ENCODE results near the gene SSH2. TPM values are rescaled to one million over a fixed set of nuclear protein-coding genes. Genes with fewer than 3 reads are reported as not detected.

SSH2 gene
- total RNA-seq, 1 experiment from 2014 or later, result 14.6 TPM

GRCh38 chr17:29640413-29640812, 289.6 kb downstream of the SSH2 start:
- Histone ChIP-seq H4K5ac (ENCODE audit: insufficient read length, low read depth, low read length) (no peak overlapping the region), H3K4ac (ENCODE audit: low read depth, low read length) (no peak overlapping the region), H2AK5ac (ENCODE audit: insufficient read length, low read length) (no peak overlapping the region), H2BK12ac (ENCODE audit: insufficient read length, low read depth, low read length) (no peak overlapping the region), H4K20me1 (ENCODE audit: control insufficient read depth, insufficient read depth, insufficient read length) (no peaks in the 10 kb centered on the region), H2BK20ac (ENCODE audit: low read depth, low read length, poor library complexity, severe bottlenecking) (no peak overlapping the region), H3K4me1 (ENCODE audit: insufficient read depth, low read length) (0 out of 2 replicates have a peak, but pooled peaks cover 2% of the 10 kb centered on the region), H3K18ac (ENCODE audit: insufficient read length, low read depth, low read length) (no peak overlapping the region), H4K91ac (ENCODE audit: insufficient read length, low read depth, low read length) (no peak overlapping the region), H3K9me3 (ENCODE audit: control insufficient read depth, low read depth, low read length) (no peaks in the 10 kb centered on the region), H3K23me2 (ENCODE audit: insufficient read length, low read depth, low read length, poor library complexity, severe bottlenecking) (no peaks in the 10 kb centered on the region), H3K14ac (ENCODE audit: insufficient read depth, low read length) (no peak overlapping the region), H2BK5ac (ENCODE audit: insufficient read length, low read length) (no peak overlapping the region), H3K79me2 (ENCODE audit: insufficient read depth, low read length) (no peaks in the 10 kb centered on the region), H2AFZ (ENCODE audit: low read length) (no peak overlapping the region), H3K27me3 (ENCODE audit: insufficient read depth, low read length) (no peaks in the 10 kb centered on the region), H4K8ac (replicated peaks; ENCODE audit: insufficient read length, low read depth, low read length) (no peak overlapping the region), H3T11ph (ENCODE audit: low read length) (no peak overlapping the region), H2BK15ac (ENCODE audit: low read depth, low read length) (no peak overlapping the region), H3K23ac (ENCODE audit: insufficient read length, low read depth, low read length) (no peak overlapping the region), H3K56ac (ENCODE audit: insufficient read length, low read depth, low read length) (no peak overlapping the region), H3K27ac (ENCODE audit: insufficient read length, low read depth, low read length) (no peak overlapping the region), H3K79me1 (ENCODE audit: insufficient read depth, low read depth, low read length, poor library complexity, severe bottlenecking) (no peaks in the 10 kb centered on the region), H3K4me2 (ENCODE audit: insufficient read depth, insufficient read length, low read length) (no peak overlapping the region), H3K9ac (ENCODE audit: extremely low read depth, insufficient read length, low read length) (no peak overlapping the region), H2BK120ac (ENCODE audit: low read depth, low read length, poor library complexity, severe bottlenecking) (no peak overlapping the region)
- no peaks in the 10 kb centered on the region for H3K27me3 Mint-ChIP-seq (ENCODE audit: low read depth)
- no peaks in the 10 kb centered on the region for H3K9me3 Mint-ChIP-seq
- peaks cover 10 to 12% (median 11%) of the 10 kb centered on the region in 3 experiments; a peak in 6 of 7 replicates for H3K36me3 Mint-ChIP-seq (ENCODE audit: insufficient read depth in 1 of 3, low read depth in 3 of 3)
- H3K27ac Mint-ChIP-seq, result peak overlapping the region in 2 of 3 experiments; percentile 61 to 74; a peak in 3 of 7 replicates
- no peak overlapping the region for H3K4me3 Mint-ChIP-seq
- no CpG with 5 or more reads among the region's 2 CpGs for WGBS (ENCODE audit: extremely low coverage, insufficient read length, low lambda C conversion rate)
- peaks cover 22 to 25% of the 10 kb centered on the region in 2 experiments for H3K4me1 Mint-ChIP-seq
- TF ChIP-seq, protein P1, sequence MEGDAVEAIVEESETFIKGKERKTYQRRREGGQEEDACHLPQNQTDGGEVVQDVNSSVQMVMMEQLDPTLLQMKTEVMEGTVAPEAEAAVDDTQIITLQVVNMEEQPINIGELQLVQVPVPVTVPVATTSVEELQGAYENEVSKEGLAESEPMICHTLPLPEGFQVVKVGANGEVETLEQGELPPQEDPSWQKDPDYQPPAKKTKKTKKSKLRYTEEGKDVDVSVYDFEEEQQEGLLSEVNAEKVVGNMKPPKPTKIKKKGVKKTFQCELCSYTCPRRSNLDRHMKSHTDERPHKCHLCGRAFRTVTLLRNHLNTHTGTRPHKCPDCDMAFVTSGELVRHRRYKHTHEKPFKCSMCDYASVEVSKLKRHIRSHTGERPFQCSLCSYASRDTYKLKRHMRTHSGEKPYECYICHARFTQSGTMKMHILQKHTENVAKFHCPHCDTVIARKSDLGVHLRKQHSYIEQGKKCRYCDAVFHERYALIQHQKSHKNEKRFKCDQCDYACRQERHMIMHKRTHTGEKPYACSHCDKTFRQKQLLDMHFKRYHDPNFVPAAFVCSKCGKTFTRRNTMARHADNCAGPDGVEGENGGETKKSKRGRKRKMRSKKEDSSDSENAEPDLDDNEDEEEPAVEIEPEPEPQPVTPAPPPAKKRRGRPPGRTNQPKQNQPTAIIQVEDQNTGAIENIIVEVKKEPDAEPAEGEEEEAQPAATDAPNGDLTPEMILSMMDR (conservative IDR thresholded peaks at IDR 0.05), result no peak
- DNase-seq, result no peak

Data from H9 (cell line).